H9 (cell line): ENCODE measurements around the gene CELF6. TPM values are rescaled to one million over a fixed set of nuclear protein-coding genes. Genes with fewer than 3 reads are reported as not detected.

Experiments
- DNase-seq: peaks from one replicate; pipeline ENCODE4 v3.0.0-alpha.2; 2017
- H2AFZ ChIP-seq: one replicate; pipeline ENCODE4 v1.6.1; 2013; ENCODE audit warnings: mild to moderate bottlenecking, low read length, control low read depth, moderate library complexity
- H2AK5ac ChIP-seq: 2 replicates; pipeline ENCODE4 v1.6.1; 2013; ENCODE audit warnings: low read length, control low read depth, mixed read lengths; ENCODE audit not compliant: insufficient read length
- H2BK120ac ChIP-seq: one replicate; pipeline ENCODE4 v1.6.1; 2013; ENCODE audit warnings: low read depth, mild to moderate bottlenecking, low read length, control low read depth, inconsistent platforms; ENCODE audit not compliant: poor library complexity, severe bottlenecking
- H2BK12ac ChIP-seq: 2 replicates; pipeline ENCODE4 v1.6.1; 2013; ENCODE audit warnings: low read length, control low read depth, mixed read lengths, low read depth; ENCODE audit not compliant: insufficient read length
- H2BK15ac ChIP-seq: 2 replicates; pipeline ENCODE4 v1.6.1; 2013; ENCODE audit warnings: low read depth, low read length, control low read depth
- H2BK20ac ChIP-seq: one replicate; pipeline ENCODE4 v1.6.1; 2013; ENCODE audit warnings: low read depth, mild to moderate bottlenecking, low read length, control low read depth, inconsistent platforms; ENCODE audit not compliant: poor library complexity, severe bottlenecking
- H2BK5ac ChIP-seq: 2 replicates; pipeline ENCODE4 v1.6.1; 2013; ENCODE audit warnings: low read length, control low read depth, mixed read lengths; ENCODE audit not compliant: insufficient read length
- H3K14ac ChIP-seq: 2 replicates; pipeline ENCODE4 v1.6.1; 2013; ENCODE audit warnings: low read length, control low read depth; ENCODE audit not compliant: insufficient read depth
- H3K18ac ChIP-seq: 2 replicates; pipeline ENCODE4 v1.6.1; 2013; ENCODE audit warnings: low read depth, mild to moderate bottlenecking, mixed read lengths, low read length, control low read depth; ENCODE audit not compliant: insufficient read length
- H3K23ac ChIP-seq: 2 replicates; pipeline ENCODE4 v1.6.1; 2013; ENCODE audit warnings: low read length, control low read depth, mixed read lengths, low read depth; ENCODE audit not compliant: insufficient read length
- H3K23me2 ChIP-seq: 2 replicates; pipeline ENCODE4 v1.6.1; 2013; ENCODE audit warnings: low read depth, mild to moderate bottlenecking, mixed read lengths, low read length, control low read depth; ENCODE audit not compliant: insufficient read length, poor library complexity, severe bottlenecking
- H3K27ac ChIP-seq: 2 replicates; pipeline ENCODE4 v1.5.1; 2013; ENCODE audit warnings: low read length, control low read depth, mixed read lengths, low read depth; ENCODE audit not compliant: insufficient read length
- H3K27me3 ChIP-seq: 2 replicates; pipeline ENCODE4 v1.6.1; 2013; ENCODE audit warnings: low read length, control low read depth, inconsistent platforms; ENCODE audit not compliant: insufficient read depth
- H3K4ac ChIP-seq: 2 replicates; pipeline ENCODE4 v1.6.1; 2013; ENCODE audit warnings: low read depth, mild to moderate bottlenecking, control low read depth, inconsistent platforms, low read length, moderate library complexity
- H3K4me1 ChIP-seq: 2 replicates; pipeline ENCODE4 v1.6.1; 2013; ENCODE audit warnings: low read length, control low read depth, inconsistent platforms; ENCODE audit not compliant: insufficient read depth
- H3K4me2 ChIP-seq: 2 replicates; pipeline ENCODE4 v1.6.1; 2013; ENCODE audit warnings: low read length, control low read depth, mixed read lengths; ENCODE audit not compliant: insufficient read length, insufficient read depth
- H3K56ac ChIP-seq: 2 replicates; pipeline ENCODE4 v1.6.1; 2013; ENCODE audit warnings: low read depth, mild to moderate bottlenecking, mixed read lengths, low read length, control low read depth; ENCODE audit not compliant: insufficient read length
- H3K79me1 ChIP-seq: 2 replicates; pipeline ENCODE4 v1.6.1; 2013; ENCODE audit warnings: low read depth, mild to moderate bottlenecking, moderate library complexity, low read length, control low read depth, inconsistent platforms; ENCODE audit not compliant: insufficient read depth, poor library complexity, severe bottlenecking
- H3K79me2 ChIP-seq: 2 replicates; pipeline ENCODE4 v1.6.1; 2013; ENCODE audit warnings: low read length, control low read depth, inconsistent platforms; ENCODE audit not compliant: insufficient read depth
- H3K9ac ChIP-seq: 2 replicates; pipeline ENCODE4 v1.6.1; 2013; ENCODE audit warnings: low read length, control low read depth, mixed read lengths; ENCODE audit not compliant: insufficient read length; ENCODE audit errors: extremely low read depth
- H3K9me3 ChIP-seq: one replicate; pipeline ENCODE4 v1.6.1; 2013; ENCODE audit warnings: low read depth, low read length, inconsistent platforms; ENCODE audit not compliant: control insufficient read depth
- H3T11ph ChIP-seq: one replicate; pipeline ENCODE4 v1.6.1; 2013; ENCODE audit warnings: mild to moderate bottlenecking, low read length, control low read depth, inconsistent platforms
- H4K20me1 ChIP-seq: one replicate; pipeline ENCODE4 v1.6.1; 2013; ENCODE audit not compliant: control insufficient read depth, insufficient read length, insufficient read depth
- H4K5ac ChIP-seq: 2 replicates; pipeline ENCODE4 v1.6.1; 2013; ENCODE audit warnings: low read depth, mild to moderate bottlenecking, mixed read lengths, low read length, control low read depth; ENCODE audit not compliant: insufficient read length
- H4K8ac ChIP-seq: replicated peaks from 2 replicates; pipeline ENCODE4 v1.6.1; 2013; ENCODE audit warnings: low read length, control low read depth, mixed read lengths, low read depth; ENCODE audit not compliant: insufficient read length
- H4K91ac ChIP-seq: 2 replicates; pipeline ENCODE4 v1.6.1; 2013; ENCODE audit warnings: low read depth, mild to moderate bottlenecking, moderate library complexity, mixed read lengths, low read length, control low read depth; ENCODE audit not compliant: insufficient read length
- H3K27ac Mint-ChIP-seq, 3 experiments: 2 replicates in 2 of 3; 3 replicates in 1 of 3; pipeline ENCODE4 v1.8.0; 2020 to 2021; ENCODE audit warnings: mixed read lengths in 3 of 3, mild to moderate bottlenecking in 1 of 3, moderate library complexity in 1 of 3
- H3K27me3 Mint-ChIP-seq: 2 replicates; pipeline ENCODE4 v1.8.0; 2021; ENCODE audit warnings: low read depth, mild to moderate bottlenecking, moderate library complexity, mixed read lengths
- H3K36me3 Mint-ChIP-seq, 3 experiments: 2 replicates in 2 of 3; 3 replicates in 1 of 3; pipeline ENCODE4 v1.8.0; 2020 to 2021; ENCODE audit warnings: low read depth in 3 of 3, mixed read lengths in 3 of 3; ENCODE audit not compliant: insufficient read depth in 1 of 3
- H3K4me1 Mint-ChIP-seq, 2 experiments: 2 replicates each; pipeline ENCODE4 v1.8.0; 2020; ENCODE audit warnings: mixed read lengths in 2 of 2
- H3K4me3 Mint-ChIP-seq, 2 experiments: 2 replicates in 1 of 2; 3 replicates in 1 of 2; pipeline ENCODE4 v1.8.0; 2020 to 2021; ENCODE audit warnings: mild to moderate bottlenecking in 2 of 2, mixed read lengths in 2 of 2, moderate library complexity in 1 of 2
- H3K9me3 Mint-ChIP-seq, 2 experiments: 2 replicates in 1 of 2; 3 replicates in 1 of 2; pipeline ENCODE4 v1.8.0; 2020; ENCODE audit warnings: mild to moderate bottlenecking in 2 of 2, mixed read lengths in 2 of 2, moderate library complexity in 1 of 2
- WGBS: extraction: QIAGEN DNeasy Blood & Tissue Kit; methylation state at CpG from one replicate; pipeline ENCODE4 v1.1.7; 2013; ENCODE audit warnings: missing lambda C conversion rate, low lambda C conversion rate, mixed read lengths; ENCODE audit not compliant: insufficient read length; ENCODE audit errors: extremely low coverage; 5-methylcytosine and 5-hydroxymethylcytosine counted together
- total RNA-seq: library from RNA; stranded (reverse); gene quantifications from 2 replicates; pipeline ENCODE4 v1.2.1, GENCODE V29; 2021
- TF ChIP-seq, protein P1 (sequence below): fragments of 200-600 bp; sonication (generic); conservative IDR thresholded peaks from 3 replicates; pipeline ENCODE4 v1.8.0; 2021; ENCODE audit warnings: antibody characterized with exemption, mild to moderate bottlenecking

Gene CELF6
- total RNA-seq, 1 experiment from 2014 or later: 0.13 TPM

DNA sequence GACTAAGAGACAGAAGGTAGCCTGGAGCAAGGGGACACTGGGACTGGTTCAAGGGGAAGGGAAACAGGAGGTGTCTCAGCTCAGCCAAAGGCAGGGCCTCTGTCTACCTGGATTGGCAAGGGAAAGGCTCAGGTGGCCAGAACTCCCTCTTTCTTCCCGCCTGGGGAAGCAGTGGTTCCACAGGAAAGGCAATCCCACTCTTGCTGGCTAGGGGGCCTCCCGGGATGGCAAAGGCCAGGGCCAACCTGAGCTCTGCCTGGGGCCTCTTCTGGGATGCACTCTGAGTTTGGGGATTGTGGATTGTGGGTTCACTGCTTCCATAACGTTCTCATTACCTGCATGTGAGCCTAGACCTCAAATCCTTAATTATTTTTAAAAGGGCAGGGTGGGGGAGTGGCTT is 34.6 kb downstream of the CELF6 start:
- Histone ChIP-seq H3K79me1 (no peaks in the 10 kb centered on the region), H2AFZ (no peak overlapping the region), H3K79me2 (no peaks in the 10 kb centered on the region), H3K9me3 (no peaks in the 10 kb centered on the region), H3K23ac (no peak overlapping the region), H4K8ac (no peak overlapping the region), H3K4ac (no peak overlapping the region), H3K4me1 (no peaks in the 10 kb centered on the region), H3K18ac (no peak overlapping the region), H2BK120ac (no peak overlapping the region), H3T11ph (no peak overlapping the region), H4K91ac (no peak overlapping the region), H4K20me1 (no peaks in the 10 kb centered on the region), H2BK5ac (no peak overlapping the region), H3K4me2 (no peak overlapping the region), H3K27ac (no peak overlapping the region), H3K56ac (no peak overlapping the region), H2BK15ac (no peak overlapping the region), H3K9ac (no peak overlapping the region), H2BK20ac (no peak overlapping the region), H3K14ac (no peak overlapping the region), H2AK5ac (no peak overlapping the region), H3K27me3 (peaks cover 2% of the 10 kb centered on the region; the same call in 1 of the 2 replicates), H3K23me2 (no peaks in the 10 kb centered on the region), H2BK12ac (no peak overlapping the region), H4K5ac (no peak overlapping the region)
- TF ChIP-seq, protein P1, sequence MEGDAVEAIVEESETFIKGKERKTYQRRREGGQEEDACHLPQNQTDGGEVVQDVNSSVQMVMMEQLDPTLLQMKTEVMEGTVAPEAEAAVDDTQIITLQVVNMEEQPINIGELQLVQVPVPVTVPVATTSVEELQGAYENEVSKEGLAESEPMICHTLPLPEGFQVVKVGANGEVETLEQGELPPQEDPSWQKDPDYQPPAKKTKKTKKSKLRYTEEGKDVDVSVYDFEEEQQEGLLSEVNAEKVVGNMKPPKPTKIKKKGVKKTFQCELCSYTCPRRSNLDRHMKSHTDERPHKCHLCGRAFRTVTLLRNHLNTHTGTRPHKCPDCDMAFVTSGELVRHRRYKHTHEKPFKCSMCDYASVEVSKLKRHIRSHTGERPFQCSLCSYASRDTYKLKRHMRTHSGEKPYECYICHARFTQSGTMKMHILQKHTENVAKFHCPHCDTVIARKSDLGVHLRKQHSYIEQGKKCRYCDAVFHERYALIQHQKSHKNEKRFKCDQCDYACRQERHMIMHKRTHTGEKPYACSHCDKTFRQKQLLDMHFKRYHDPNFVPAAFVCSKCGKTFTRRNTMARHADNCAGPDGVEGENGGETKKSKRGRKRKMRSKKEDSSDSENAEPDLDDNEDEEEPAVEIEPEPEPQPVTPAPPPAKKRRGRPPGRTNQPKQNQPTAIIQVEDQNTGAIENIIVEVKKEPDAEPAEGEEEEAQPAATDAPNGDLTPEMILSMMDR: no peak
- Mint-ChIP-seq H3K27me3 (peaks cover 12% of the 10 kb centered on the region), H3K9me3 (no peaks in the 10 kb centered on the region), H3K4me3 (no peak overlapping the region), H3K36me3 (no peaks in the 10 kb centered on the region), H3K4me1 (no peaks in the 10 kb centered on the region), H3K27ac (no peak overlapping the region)
- whole genome bisulfite sequencing: no CpG with 5 or more reads among the region's 3 CpGs
- peak; percentile 73 for DNase-seq
